Nephron progenitor cell (in vitro differentiated cells): ENCODE data around the gene METAP2.
"Not testable (repeated sequence)": the region's sequence is repeated elsewhere in the genome, so short reads cannot be mapped to it uniquely, and the experiment has no call there.

Experiments used
- DNase-seq: peaks from one replicate; pipeline ENCODE4 v3.0.0; 2021
- H3K27ac Mint-ChIP-seq: 2 replicates; pipeline ENCODE4 v1.8.0; 2021; ENCODE audit warnings: mild to moderate bottlenecking, moderate library complexity, mixed read lengths
- H3K27me3 Mint-ChIP-seq: 2 replicates; pipeline ENCODE4 v1.8.0; 2021; ENCODE audit warnings: mild to moderate bottlenecking, low read depth, mixed read lengths; ENCODE audit not compliant: poor library complexity
- H3K36me3 Mint-ChIP-seq: 2 replicates; pipeline ENCODE4 v1.8.0; 2021; ENCODE audit warnings: low read depth, mixed read lengths
- H3K4me1 Mint-ChIP-seq: 2 replicates; pipeline ENCODE4 v1.8.0; 2021; ENCODE audit warnings: mixed read lengths
- H3K4me3 Mint-ChIP-seq: 2 replicates; pipeline ENCODE4 v1.8.0; 2021; ENCODE audit warnings: mild to moderate bottlenecking, moderate library complexity, mixed read lengths
- H3K9me3 Mint-ChIP-seq: 2 replicates; pipeline ENCODE4 v1.8.0; 2021; ENCODE audit warnings: mild to moderate bottlenecking, moderate library complexity, mixed read lengths
- CTCF ChIP-seq: fragments of 200-600 bp; sonication (generic); IDR thresholded peaks from 2 replicates; pipeline ENCODE4 v1.5.0; 2021; ENCODE audit warnings: antibody characterized with exemption

The METAP2 gene

DNA sequence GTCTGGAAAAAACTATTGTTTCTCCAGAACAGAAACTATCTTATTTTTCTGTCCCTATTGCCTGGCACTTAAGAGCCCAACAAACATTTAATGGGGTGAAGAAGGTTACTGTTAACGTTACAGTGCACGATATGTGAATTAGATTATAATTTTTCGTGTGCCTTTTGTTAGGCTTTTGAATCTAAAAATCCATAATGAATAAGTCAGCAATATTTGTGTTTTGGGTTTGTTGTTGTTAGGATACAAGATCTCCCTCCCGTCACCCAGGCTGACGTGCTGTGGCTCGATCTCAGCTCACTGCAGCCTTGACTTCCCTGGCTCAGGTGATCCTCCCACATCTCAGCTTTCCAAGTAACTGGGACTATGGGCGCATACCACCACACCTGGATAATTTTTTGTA, 7.9 kb downstream of the METAP2 start:
- Mint-ChIP-seq H3K27ac (no peak overlapping the region), H3K36me3 (peaks cover 75% of the 10 kb centered on the region), H3K9me3 (no peaks in the 10 kb centered on the region), H3K27me3 (peaks cover 4% of the 10 kb centered on the region), H3K4me3 (no peak overlapping the region), H3K4me1 (peaks cover 4% of the 10 kb centered on the region)
- DNase-seq: no peak
- TF ChIP-seq CTCF: no peak

GRCh38 chr12:95482564-95482963, 8.6 kb downstream of the METAP2 start:
- not testable (repeated sequence) for H3K4me1 Mint-ChIP-seq, H3K27me3 Mint-ChIP-seq, H3K4me3 Mint-ChIP-seq, H3K9me3 Mint-ChIP-seq, H3K27ac Mint-ChIP-seq, DNase-seq
- peaks cover 75% of the 10 kb centered on the region for H3K36me3 Mint-ChIP-seq

- H3K36me3 Mint-ChIP-seq: peaks cover 72% of the 10 kb centered on the region
- no peak for DNase-seq
- TF ChIP-seq CTCF: no peak
- no peaks in the 10 kb centered on the region for H3K27me3 Mint-ChIP-seq
- H3K4me1 Mint-ChIP-seq: no peaks in the 10 kb centered on the region
- no peak overlapping the region for H3K27ac Mint-ChIP-seq
- no peak overlapping the region for H3K4me3 Mint-ChIP-seq
- H3K9me3 Mint-ChIP-seq: no peaks in the 10 kb centered on the region
These were observed 10.6 kb downstream of the METAP2 start for GRCh38 chr12:95484524-95484923.

DNA sequence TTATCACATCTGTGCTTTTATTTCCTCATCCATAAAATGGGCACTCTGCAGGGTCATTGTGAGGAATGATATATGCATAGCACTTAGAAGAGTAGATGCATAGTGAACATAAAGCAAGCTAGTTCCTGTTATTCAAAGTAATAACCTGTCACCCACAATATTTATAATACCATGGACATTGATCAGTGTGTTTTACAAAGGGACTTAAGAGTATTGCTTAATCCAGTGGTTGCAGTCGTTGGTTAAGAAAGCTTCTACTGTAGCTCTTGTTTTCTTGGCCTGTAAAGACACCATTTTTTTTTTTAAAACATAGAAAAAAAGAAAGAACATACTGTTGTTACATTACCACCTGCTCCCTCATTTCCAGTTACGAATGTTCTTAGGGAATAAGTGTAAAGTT, 13.1 kb downstream of the METAP2 start:
- TF ChIP-seq CTCF: no peak
- Mint-ChIP-seq H3K27ac (no peak overlapping the region), H3K4me3 (no peak overlapping the region), H3K9me3 (no peaks in the 10 kb centered on the region), H3K4me1 (no peaks in the 10 kb centered on the region), H3K36me3 (peaks cover 72% of the 10 kb centered on the region), H3K27me3 (no peaks in the 10 kb centered on the region)
- no peak for DNase-seq

GRCh38 chr12:95492462-95492861, 18.5 kb downstream of the METAP2 start:
- TF ChIP-seq CTCF: no peak
- Mint-ChIP-seq H3K9me3 (peaks cover 7% of the 10 kb centered on the region), H3K4me3 (no peak overlapping the region), H3K27me3 (no peaks in the 10 kb centered on the region), H3K4me1 (no peaks in the 10 kb centered on the region), H3K27ac (no peak overlapping the region), H3K36me3 (peaks cover 75% of the 10 kb centered on the region)
- no peak for DNase-seq

GRCh38 chr12:95494888-95495287, 20.9 kb downstream of the METAP2 start:
- DNase-seq: no peak
- peaks cover 26% of the 10 kb centered on the region for H3K9me3 Mint-ChIP-seq
- peaks cover 77% of the 10 kb centered on the region for H3K36me3 Mint-ChIP-seq
- no peak overlapping the region for H3K27ac Mint-ChIP-seq
- no peaks in the 10 kb centered on the region for H3K4me1 Mint-ChIP-seq
- H3K4me3 Mint-ChIP-seq: no peak overlapping the region
- no peak for TF ChIP-seq CTCF
- H3K27me3 Mint-ChIP-seq: no peaks in the 10 kb centered on the region
